ENCODE results near the gene GNGT1. TPM values are rescaled to one million over a fixed set of nuclear protein-coding genes. Genes with fewer than 3 reads are reported as not detected.

Gene GNGT1
- polyA plus RNA-seq, 1 of the 3 experiments (the other 2 are of a cell fraction), result 0.15 TPM

DNA sequence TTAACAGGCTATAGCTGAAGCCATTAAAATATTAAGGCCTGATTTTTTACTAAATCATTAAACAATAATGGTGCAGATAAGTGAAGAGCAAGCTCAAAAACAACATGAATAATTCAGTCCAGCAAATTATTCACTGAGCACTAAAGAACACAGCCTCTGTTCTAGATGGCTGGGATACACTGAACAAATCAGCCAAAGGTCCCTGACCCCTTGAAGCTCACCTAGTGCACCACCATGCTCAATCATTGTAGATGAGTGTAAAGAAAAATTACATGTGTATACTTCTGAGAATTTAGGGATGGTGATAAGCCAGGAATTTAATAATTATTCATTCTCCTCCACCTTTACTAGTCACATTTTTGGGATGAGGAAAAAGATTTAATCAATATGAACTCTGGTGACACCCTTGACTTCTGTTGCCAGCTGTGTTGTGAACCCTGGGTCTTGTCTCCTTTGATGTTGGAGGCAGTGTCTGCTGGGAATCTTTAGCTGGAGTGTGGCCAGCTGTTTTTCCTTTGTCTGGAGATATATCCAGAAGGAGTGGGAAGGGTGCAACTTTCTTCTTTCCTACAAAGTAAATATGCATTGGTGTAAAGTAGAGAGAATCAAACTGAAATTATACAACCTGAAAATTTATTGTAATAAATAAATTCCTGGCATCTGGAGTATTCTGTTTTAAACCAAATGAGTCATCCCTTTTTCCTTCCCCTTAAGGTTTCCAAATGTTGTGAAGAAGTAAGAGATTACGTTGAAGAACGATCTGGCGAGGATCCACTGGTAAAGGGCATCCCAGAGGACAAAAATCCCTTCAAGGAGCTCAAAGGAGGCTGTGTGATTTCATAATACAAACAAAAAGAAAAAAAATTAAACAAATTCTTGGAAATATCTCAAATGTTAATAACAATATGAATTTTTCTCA lies 4.0 kb downstream of the GNGT1 start:
- ChIA-PET CTCF (interaction anchor here (1.5 to 2.9 kb wide), 5 partner anchors 9 to 289 kb away, joined by 3 to 11 read pairs (median 5); partner anchors contain the start of gene GNG11), POLR2A (interaction anchor here (1.4 kb wide), 1 partner anchor 12 kb away, joined by 3 read pairs; the partner anchor contains the start of gene GNG11)
- peaks cover 18% of the 10 kb centered on the region for H3F3A ChIP-seq (replicated peaks; ENCODE audit: insufficient read depth)
- no peak overlapping the region for H3K4me3 ChIP-seq (ENCODE audit: low read depth in 2 of 2, low read length in 1 of 2)
- no peaks in the 10 kb centered on the region for H4K20me1 ChIP-seq (ENCODE audit: insufficient read depth)
- no peaks in the 10 kb centered on the region for H3K9me2 ChIP-seq
- 49% methylated on average over 3 of the region's 3 CpGs for WGBS (ENCODE audit: low lambda C conversion rate)
- no peaks in the 10 kb centered on the region for H3K36me3 ChIP-seq (replicated peaks in 1 of 2; ENCODE audit: control insufficient read depth in 1 of 2, insufficient read depth in 2 of 2, low read length in 1 of 2)
- H3K4me1 ChIP-seq (ENCODE audit: control insufficient read depth in 1 of 2, insufficient read depth in 2 of 2, low read depth in 1 of 2, low read length in 1 of 2), result peaks cover 4 to 5% of the 10 kb centered on the region in 2 experiments; a peak in 3 of 4 replicates
- no peak overlapping the region for H3K27ac ChIP-seq (ENCODE audit: low read depth in 2 of 2, low read length in 1 of 2)
- no peaks in the 10 kb centered on the region for H3K79me2 ChIP-seq (ENCODE audit: insufficient read depth)
- no peaks in the 10 kb centered on the region for H3K9me3 ChIP-seq
- no peak overlapping the region for H2AFZ ChIP-seq (ENCODE audit: low read depth)
- no peak overlapping the region for H3K9ac ChIP-seq
- no peak overlapping the region for H3K4me2 ChIP-seq
- no peaks in the 10 kb centered on the region for H3K27me3 ChIP-seq (ENCODE audit: insufficient read depth)
- no peak for DNase-seq
- no peak for TF ChIP-seq FOXJ3 (CRISPR knock-in tag; IDR thresholded peaks at IDR 0.05)
- TF ChIP-seq, protein P1, sequence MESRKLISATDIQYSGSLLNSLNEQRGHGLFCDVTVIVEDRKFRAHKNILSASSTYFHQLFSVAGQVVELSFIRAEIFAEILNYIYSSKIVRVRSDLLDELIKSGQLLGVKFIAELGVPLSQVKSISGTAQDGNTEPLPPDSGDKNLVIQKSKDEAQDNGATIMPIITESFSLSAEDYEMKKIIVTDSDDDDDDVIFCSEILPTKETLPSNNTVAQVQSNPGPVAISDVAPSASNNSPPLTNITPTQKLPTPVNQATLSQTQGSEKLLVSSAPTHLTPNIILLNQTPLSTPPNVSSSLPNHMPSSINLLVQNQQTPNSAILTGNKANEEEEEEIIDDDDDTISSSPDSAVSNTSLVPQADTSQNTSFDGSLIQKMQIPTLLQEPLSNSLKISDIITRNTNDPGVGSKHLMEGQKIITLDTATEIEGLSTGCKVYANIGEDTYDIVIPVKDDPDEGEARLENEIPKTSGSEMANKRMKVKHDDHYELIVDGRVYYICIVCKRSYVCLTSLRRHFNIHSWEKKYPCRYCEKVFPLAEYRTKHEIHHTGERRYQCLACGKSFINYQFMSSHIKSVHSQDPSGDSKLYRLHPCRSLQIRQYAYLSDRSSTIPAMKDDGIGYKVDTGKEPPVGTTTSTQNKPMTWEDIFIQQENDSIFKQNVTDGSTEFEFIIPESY (IDR thresholded peaks at IDR 0.05; ENCODE audit: borderline replicate concordance, low read depth), result no peak
- peak; percentile 63 for TF ChIP-seq TCF12 (IDR thresholded peaks at IDR 0.05)
- TF ChIP-seq MEF2A (IDR thresholded peaks at IDR 0.05; ENCODE audit: borderline replicate concordance, low read depth), result no peak
- TF ChIP-seq JUND (IDR thresholded peaks at IDR 0.05), result peak; percentile 54
- TF ChIP-seq NFIC (IDR thresholded peaks at IDR 0.05; ENCODE audit: borderline replicate concordance), result peak; percentile 71
- TF ChIP-seq, protein P2, sequence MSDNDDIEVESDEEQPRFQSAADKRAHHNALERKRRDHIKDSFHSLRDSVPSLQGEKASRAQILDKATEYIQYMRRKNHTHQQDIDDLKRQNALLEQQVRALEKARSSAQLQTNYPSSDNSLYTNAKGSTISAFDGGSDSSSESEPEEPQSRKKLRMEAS (IDR thresholded peaks at IDR 0.05; ENCODE audit: low read depth), result no peak
- TF ChIP-seq RXRA (IDR thresholded peaks at IDR 0.05; ENCODE audit: borderline replicate concordance, low read depth), result no peak
- TF ChIP-seq GATA2 (CRISPR knock-in tag; IDR thresholded peaks at IDR 0.05), result no peak
- TF ChIP-seq, protein P3, sequence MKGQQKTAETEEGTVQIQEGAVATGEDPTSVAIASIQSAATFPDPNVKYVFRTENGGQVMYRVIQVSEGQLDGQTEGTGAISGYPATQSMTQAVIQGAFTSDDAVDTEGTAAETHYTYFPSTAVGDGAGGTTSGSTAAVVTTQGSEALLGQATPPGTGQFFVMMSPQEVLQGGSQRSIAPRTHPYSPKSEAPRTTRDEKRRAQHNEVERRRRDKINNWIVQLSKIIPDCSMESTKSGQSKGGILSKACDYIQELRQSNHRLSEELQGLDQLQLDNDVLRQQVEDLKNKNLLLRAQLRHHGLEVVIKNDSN (IDR thresholded peaks at IDR 0.05; ENCODE audit: borderline replicate concordance, low read depth), result no peak
- no peak for TF ChIP-seq SMC3 (IDR thresholded peaks at IDR 0.05; ENCODE audit: low read depth, low read length)
- TF ChIP-seq EP300 (IDR thresholded peaks at IDR 0.05; ENCODE audit: borderline replicate concordance in 1 of 2, low read depth in 1 of 2, low read length in 1 of 2), result peak in 1 of 2 experiments; percentile 38; a peak in 1 of 4 replicates
- TF ChIP-seq POLR2AphosphoS5 (IDR thresholded peaks at IDR 0.05; ENCODE audit: low read depth, low read length), result no peak
- no peak for TF ChIP-seq EZH2phosphoT487 (IDR thresholded peaks at IDR 0.05; ENCODE audit: borderline replicate concordance, low read depth)
- TF ChIP-seq, protein P4, sequence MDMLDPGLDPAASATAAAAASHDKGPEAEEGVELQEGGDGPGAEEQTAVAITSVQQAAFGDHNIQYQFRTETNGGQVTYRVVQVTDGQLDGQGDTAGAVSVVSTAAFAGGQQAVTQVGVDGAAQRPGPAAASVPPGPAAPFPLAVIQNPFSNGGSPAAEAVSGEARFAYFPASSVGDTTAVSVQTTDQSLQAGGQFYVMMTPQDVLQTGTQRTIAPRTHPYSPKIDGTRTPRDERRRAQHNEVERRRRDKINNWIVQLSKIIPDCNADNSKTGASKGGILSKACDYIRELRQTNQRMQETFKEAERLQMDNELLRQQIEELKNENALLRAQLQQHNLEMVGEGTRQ (IDR thresholded peaks at IDR 0.05; ENCODE audit: borderline replicate concordance, low read depth, low read length), result no peak
- no peak for TF ChIP-seq FOXM1 (IDR thresholded peaks at IDR 0.05; ENCODE audit: low read depth)
- TF ChIP-seq RFX5 (IDR thresholded peaks at IDR 0.05; ENCODE audit: low read length), result no peak
- TF ChIP-seq RAD21 (IDR thresholded peaks at IDR 0.05; ENCODE audit: low read length), result no peak
- TF ChIP-seq, protein P5, sequence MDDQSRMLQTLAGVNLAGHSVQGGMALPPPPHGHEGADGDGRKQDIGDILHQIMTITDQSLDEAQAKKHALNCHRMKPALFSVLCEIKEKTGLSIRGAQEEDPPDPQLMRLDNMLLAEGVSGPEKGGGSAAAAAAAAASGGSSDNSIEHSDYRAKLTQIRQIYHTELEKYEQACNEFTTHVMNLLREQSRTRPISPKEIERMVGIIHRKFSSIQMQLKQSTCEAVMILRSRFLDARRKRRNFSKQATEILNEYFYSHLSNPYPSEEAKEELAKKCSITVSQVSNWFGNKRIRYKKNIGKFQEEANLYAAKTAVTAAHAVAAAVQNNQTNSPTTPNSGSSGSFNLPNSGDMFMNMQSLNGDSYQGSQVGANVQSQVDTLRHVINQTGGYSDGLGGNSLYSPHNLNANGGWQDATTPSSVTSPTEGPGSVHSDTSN (IDR thresholded peaks at IDR 0.05), result peak; percentile 24; the same call in 1 of the 2 replicates
- no peak for TF ChIP-seq YY1 (IDR thresholded peaks at IDR 0.05; ENCODE audit: low read depth)
- TF ChIP-seq NRF1 (IDR thresholded peaks at IDR 0.05; ENCODE audit: low read depth, low read length), result no peak
- TF ChIP-seq CHD2 (IDR thresholded peaks at IDR 0.05; ENCODE audit: low read length, partially characterized antibody), result no peak
- TF ChIP-seq ELF1 (IDR thresholded peaks at IDR 0.05), result no peak
- TF ChIP-seq, protein P6, sequence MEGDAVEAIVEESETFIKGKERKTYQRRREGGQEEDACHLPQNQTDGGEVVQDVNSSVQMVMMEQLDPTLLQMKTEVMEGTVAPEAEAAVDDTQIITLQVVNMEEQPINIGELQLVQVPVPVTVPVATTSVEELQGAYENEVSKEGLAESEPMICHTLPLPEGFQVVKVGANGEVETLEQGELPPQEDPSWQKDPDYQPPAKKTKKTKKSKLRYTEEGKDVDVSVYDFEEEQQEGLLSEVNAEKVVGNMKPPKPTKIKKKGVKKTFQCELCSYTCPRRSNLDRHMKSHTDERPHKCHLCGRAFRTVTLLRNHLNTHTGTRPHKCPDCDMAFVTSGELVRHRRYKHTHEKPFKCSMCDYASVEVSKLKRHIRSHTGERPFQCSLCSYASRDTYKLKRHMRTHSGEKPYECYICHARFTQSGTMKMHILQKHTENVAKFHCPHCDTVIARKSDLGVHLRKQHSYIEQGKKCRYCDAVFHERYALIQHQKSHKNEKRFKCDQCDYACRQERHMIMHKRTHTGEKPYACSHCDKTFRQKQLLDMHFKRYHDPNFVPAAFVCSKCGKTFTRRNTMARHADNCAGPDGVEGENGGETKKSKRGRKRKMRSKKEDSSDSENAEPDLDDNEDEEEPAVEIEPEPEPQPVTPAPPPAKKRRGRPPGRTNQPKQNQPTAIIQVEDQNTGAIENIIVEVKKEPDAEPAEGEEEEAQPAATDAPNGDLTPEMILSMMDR (IDR thresholded peaks at IDR 0.05), result no peak
- no peak for TF ChIP-seq GABPA (IDR thresholded peaks at IDR 0.05; ENCODE audit: low read depth)
- TF ChIP-seq TEAD4 (IDR thresholded peaks at IDR 0.05; ENCODE audit: borderline replicate concordance, insufficient read depth), result peak; percentile 32; the same call in 1 of the 2 replicates

Measured in SK-N-SH (cell line).